ENCODE results near the gene HECTD2. TPM values are rescaled to one million over a fixed set of nuclear protein-coding genes. Genes with fewer than 3 reads are reported as not detected.

The HECTD2 gene
- total RNA-seq, 1 experiment from 2014 or later: 11.5 TPM

- peaks cover 11% of the 10 kb centered on the region for H3K4me1 ChIP-seq (ENCODE audit: control insufficient read depth, insufficient read depth, low read length)
- H3K27me3 ChIP-seq (ENCODE audit: control insufficient read depth, insufficient read depth, low read length): no peaks in the 10 kb centered on the region
- H3K27ac ChIP-seq (ENCODE audit: low read length): no peak overlapping the region
- DNase-seq (ENCODE audit: low read depth, low spot score) (no peak), ATAC-seq (no peak)
- TF ChIP-seq TCF7L2 (IDR thresholded peaks at IDR 0.05; ENCODE audit: low read depth, low read length) (no peak), SIN3A (IDR thresholded peaks at IDR 0.05; ENCODE audit: borderline replicate concordance, insufficient read depth, low read depth, low read length) (no peak), POLR2AphosphoS5 (IDR thresholded peaks at IDR 0.05; ENCODE audit: low read depth, low read length) (no peak)
- TF ChIP-seq, protein P1, sequence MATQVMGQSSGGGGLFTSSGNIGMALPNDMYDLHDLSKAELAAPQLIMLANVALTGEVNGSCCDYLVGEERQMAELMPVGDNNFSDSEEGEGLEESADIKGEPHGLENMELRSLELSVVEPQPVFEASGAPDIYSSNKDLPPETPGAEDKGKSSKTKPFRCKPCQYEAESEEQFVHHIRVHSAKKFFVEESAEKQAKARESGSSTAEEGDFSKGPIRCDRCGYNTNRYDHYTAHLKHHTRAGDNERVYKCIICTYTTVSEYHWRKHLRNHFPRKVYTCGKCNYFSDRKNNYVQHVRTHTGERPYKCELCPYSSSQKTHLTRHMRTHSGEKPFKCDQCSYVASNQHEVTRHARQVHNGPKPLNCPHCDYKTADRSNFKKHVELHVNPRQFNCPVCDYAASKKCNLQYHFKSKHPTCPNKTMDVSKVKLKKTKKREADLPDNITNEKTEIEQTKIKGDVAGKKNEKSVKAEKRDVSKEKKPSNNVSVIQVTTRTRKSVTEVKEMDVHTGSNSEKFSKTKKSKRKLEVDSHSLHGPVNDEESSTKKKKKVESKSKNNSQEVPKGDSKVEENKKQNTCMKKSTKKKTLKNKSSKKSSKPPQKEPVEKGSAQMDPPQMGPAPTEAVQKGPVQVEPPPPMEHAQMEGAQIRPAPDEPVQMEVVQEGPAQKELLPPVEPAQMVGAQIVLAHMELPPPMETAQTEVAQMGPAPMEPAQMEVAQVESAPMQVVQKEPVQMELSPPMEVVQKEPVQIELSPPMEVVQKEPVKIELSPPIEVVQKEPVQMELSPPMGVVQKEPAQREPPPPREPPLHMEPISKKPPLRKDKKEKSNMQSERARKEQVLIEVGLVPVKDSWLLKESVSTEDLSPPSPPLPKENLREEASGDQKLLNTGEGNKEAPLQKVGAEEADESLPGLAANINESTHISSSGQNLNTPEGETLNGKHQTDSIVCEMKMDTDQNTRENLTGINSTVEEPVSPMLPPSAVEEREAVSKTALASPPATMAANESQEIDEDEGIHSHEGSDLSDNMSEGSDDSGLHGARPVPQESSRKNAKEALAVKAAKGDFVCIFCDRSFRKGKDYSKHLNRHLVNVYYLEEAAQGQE (IDR thresholded peaks at IDR 0.05; ENCODE audit: insufficient read depth in 1 of 2, low read depth in 2 of 2, low read length in 1 of 2): no peak
- TF ChIP-seq, protein P2, sequence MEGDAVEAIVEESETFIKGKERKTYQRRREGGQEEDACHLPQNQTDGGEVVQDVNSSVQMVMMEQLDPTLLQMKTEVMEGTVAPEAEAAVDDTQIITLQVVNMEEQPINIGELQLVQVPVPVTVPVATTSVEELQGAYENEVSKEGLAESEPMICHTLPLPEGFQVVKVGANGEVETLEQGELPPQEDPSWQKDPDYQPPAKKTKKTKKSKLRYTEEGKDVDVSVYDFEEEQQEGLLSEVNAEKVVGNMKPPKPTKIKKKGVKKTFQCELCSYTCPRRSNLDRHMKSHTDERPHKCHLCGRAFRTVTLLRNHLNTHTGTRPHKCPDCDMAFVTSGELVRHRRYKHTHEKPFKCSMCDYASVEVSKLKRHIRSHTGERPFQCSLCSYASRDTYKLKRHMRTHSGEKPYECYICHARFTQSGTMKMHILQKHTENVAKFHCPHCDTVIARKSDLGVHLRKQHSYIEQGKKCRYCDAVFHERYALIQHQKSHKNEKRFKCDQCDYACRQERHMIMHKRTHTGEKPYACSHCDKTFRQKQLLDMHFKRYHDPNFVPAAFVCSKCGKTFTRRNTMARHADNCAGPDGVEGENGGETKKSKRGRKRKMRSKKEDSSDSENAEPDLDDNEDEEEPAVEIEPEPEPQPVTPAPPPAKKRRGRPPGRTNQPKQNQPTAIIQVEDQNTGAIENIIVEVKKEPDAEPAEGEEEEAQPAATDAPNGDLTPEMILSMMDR (IDR thresholded peaks at IDR 0.05): no peak
- no peaks in the 10 kb centered on the region for H3K9me3 ChIP-seq (ENCODE audit: control insufficient read depth, insufficient read depth, low read depth, low read length)
- ChIA-PET POLR2A (no interaction called here), CTCF (no interaction called here)
- intact Hi-C loops (cut with micrococcal nuclease; ENCODE audit: unreplicated experiment) (no loop called here), in situ Hi-C loops (cut with HindIII; ENCODE audit: low pct_unique_long_range_greater_than_20kb, low sequenced_read_pairs) (no loop called here)
- no peaks in the 10 kb centered on the region for H3K36me3 ChIP-seq (ENCODE audit: control insufficient read depth, insufficient read depth, low read length)
- H3K4me3 ChIP-seq (ENCODE audit: low read depth in 2 of 2, low read length in 2 of 2): no peak overlapping the region
- no TSS peak for BruUV-seq (replicated peaks)
Measured at GRCh38 chr10:91415816-91416215, 5.7 kb downstream of the HECTD2 start.

GRCh38 chr10:91416339-91416855 lies 6.3 kb downstream of the HECTD2 start:
- in situ Hi-C loops (cut with HindIII; ENCODE audit: low pct_unique_long_range_greater_than_20kb, low sequenced_read_pairs): no loop called here
- intact Hi-C loops (cut with micrococcal nuclease; ENCODE audit: unreplicated experiment): no loop called here
- Histone ChIP-seq H3K4me1 (ENCODE audit: control insufficient read depth, insufficient read depth, low read length) (peaks cover 8% of the 10 kb centered on the region), H3K9me3 (ENCODE audit: control insufficient read depth, insufficient read depth, low read depth, low read length) (no peaks in the 10 kb centered on the region), H3K27ac (ENCODE audit: low read length) (no peak overlapping the region), H3K27me3 (ENCODE audit: control insufficient read depth, insufficient read depth, low read length) (no peaks in the 10 kb centered on the region), H3K4me3 (ENCODE audit: low read depth in 2 of 2, low read length in 2 of 2) (no peak overlapping the region), H3K36me3 (ENCODE audit: control insufficient read depth, insufficient read depth, low read length) (no peaks in the 10 kb centered on the region)
- POLR2A ChIA-PET: no interaction called here
- no TSS peak for BruUV-seq (replicated peaks)
- CTCF ChIA-PET: no interaction called here
- TF ChIP-seq POLR2AphosphoS5 (IDR thresholded peaks at IDR 0.05; ENCODE audit: low read depth, low read length) (no peak), TCF7L2 (IDR thresholded peaks at IDR 0.05; ENCODE audit: low read depth, low read length) (no peak), SIN3A (IDR thresholded peaks at IDR 0.05; ENCODE audit: borderline replicate concordance, insufficient read depth, low read depth, low read length) (no peak)
- TF ChIP-seq, protein P1 (IDR thresholded peaks at IDR 0.05; ENCODE audit: insufficient read depth in 1 of 2, low read depth in 2 of 2, low read length in 1 of 2): no peak
- TF ChIP-seq, protein P2 (IDR thresholded peaks at IDR 0.05): no peak
- ATAC-seq (no peak), DNase-seq (ENCODE audit: low read depth, low spot score) (no peak)
